ENCODE measurements around the gene PADI1. TPM values are rescaled to one million over a fixed set of nuclear protein-coding genes. Genes with fewer than 3 reads are reported as not detected.

PADI1 gene
- total RNA-seq, 1 donor, result under 0.01 TPM

DNA sequence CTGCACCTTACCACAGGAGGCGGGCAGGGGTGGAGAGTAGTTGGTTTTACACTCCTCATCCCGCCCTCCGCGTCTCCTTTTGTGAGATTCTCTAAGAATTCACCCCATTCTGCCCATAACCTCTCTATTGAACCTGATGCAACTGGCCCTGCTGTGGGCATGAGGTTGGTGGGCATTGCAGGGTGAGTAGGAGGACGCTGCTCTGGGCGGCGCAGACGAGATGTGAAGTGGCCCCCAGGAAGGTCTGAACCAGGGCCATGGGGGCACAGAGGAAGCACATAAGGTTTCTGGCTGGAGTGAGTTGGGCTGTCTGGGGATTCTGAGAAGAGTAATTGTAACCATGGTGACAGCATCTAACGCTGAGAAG, 8.8 kb downstream of the PADI1 start:
- Histone ChIP-seq H3K27me3 (ENCODE audit: insufficient read depth, low read length) (no peaks in the 10 kb centered on the region), H3K4me3 (ENCODE audit: insufficient read depth, low read length) (no peak overlapping the region), H3K4me2 (ENCODE audit: insufficient read depth, low read length) (no peak overlapping the region), H3K36me3 (ENCODE audit: insufficient read depth, low read length) (no peaks in the 10 kb centered on the region), H2AFZ (ENCODE audit: low read length) (no peak overlapping the region), H3K27ac (ENCODE audit: low read depth, low read length) (no peak overlapping the region), H3K79me2 (ENCODE audit: insufficient read depth, low read length) (no peaks in the 10 kb centered on the region), H4K20me1 (ENCODE audit: insufficient read depth, low read length) (no peaks in the 10 kb centered on the region), H3K4me1 (ENCODE audit: insufficient read depth, low read length) (peaks cover 27% of the 10 kb centered on the region), H3K9me3 (ENCODE audit: low read depth, low read length) (no peaks in the 10 kb centered on the region)
- TF ChIP-seq CTCF (IDR thresholded peaks at IDR 0.05; ENCODE audit: extremely low read depth, low read depth, low read length), result no peak
- DNase-seq (ENCODE audit: insufficient read length, low spot score, missing footprints), result no peak

GRCh38 chr1:17214876-17215544, 10.1 kb downstream of the PADI1 start:
- Histone ChIP-seq H3K4me2 (ENCODE audit: insufficient read depth, low read length) (no peak overlapping the region), H3K27ac (ENCODE audit: low read depth, low read length) (no peak overlapping the region), H3K4me3 (ENCODE audit: insufficient read depth, low read length) (no peak overlapping the region), H3K4me1 (ENCODE audit: insufficient read depth, low read length) (peaks cover 20% of the 10 kb centered on the region), H4K20me1 (ENCODE audit: insufficient read depth, low read length) (no peaks in the 10 kb centered on the region), H3K9me3 (ENCODE audit: low read depth, low read length) (no peaks in the 10 kb centered on the region), H3K36me3 (ENCODE audit: insufficient read depth, low read length) (no peaks in the 10 kb centered on the region), H2AFZ (ENCODE audit: low read length) (no peak overlapping the region), H3K27me3 (ENCODE audit: insufficient read depth, low read length) (no peaks in the 10 kb centered on the region), H3K79me2 (ENCODE audit: insufficient read depth, low read length) (no peaks in the 10 kb centered on the region)
- TF ChIP-seq CTCF (IDR thresholded peaks at IDR 0.05; ENCODE audit: extremely low read depth, low read depth, low read length), result no peak
- peak; percentile 79 for DNase-seq (ENCODE audit: insufficient read length, low spot score, missing footprints)

- no peak overlapping the region for H3K27ac ChIP-seq (ENCODE audit: low read depth, low read length)
- H2AFZ ChIP-seq (ENCODE audit: low read length), result no peak overlapping the region
- H3K4me1 ChIP-seq (ENCODE audit: insufficient read depth, low read length), result peaks cover 20% of the 10 kb centered on the region
- H3K4me2 ChIP-seq (ENCODE audit: insufficient read depth, low read length), result no peak overlapping the region
- no peaks in the 10 kb centered on the region for H4K20me1 ChIP-seq (ENCODE audit: insufficient read depth, low read length)
- no peaks in the 10 kb centered on the region for H3K36me3 ChIP-seq (ENCODE audit: insufficient read depth, low read length)
- TF ChIP-seq CTCF (IDR thresholded peaks at IDR 0.05; ENCODE audit: extremely low read depth, low read depth, low read length), result no peak
- H3K9me3 ChIP-seq (ENCODE audit: low read depth, low read length), result no peaks in the 10 kb centered on the region
- H3K4me3 ChIP-seq (ENCODE audit: insufficient read depth, low read length), result no peak overlapping the region
- no peaks in the 10 kb centered on the region for H3K27me3 ChIP-seq (ENCODE audit: insufficient read depth, low read length)
- DNase-seq (ENCODE audit: insufficient read length, low spot score, missing footprints), result peak; percentile 91
- H3K79me2 ChIP-seq (ENCODE audit: insufficient read depth, low read length), result no peaks in the 10 kb centered on the region
These were observed 10.6 kb downstream of the PADI1 start for GRCh38 chr1:17215545-17215890.

GRCh38 chr1:17216078-17216477, 11.2 kb downstream of the PADI1 start:
- peaks cover 4% of the 10 kb centered on the region for H3K27me3 ChIP-seq (ENCODE audit: insufficient read depth, low read length)
- no peak for TF ChIP-seq CTCF (IDR thresholded peaks at IDR 0.05; ENCODE audit: extremely low read depth, low read depth, low read length)
- no peak overlapping the region for H3K27ac ChIP-seq (ENCODE audit: low read depth, low read length)
- no peaks in the 10 kb centered on the region for H3K9me3 ChIP-seq (ENCODE audit: low read depth, low read length)
- no peak overlapping the region for H3K4me2 ChIP-seq (ENCODE audit: insufficient read depth, low read length)
- no peaks in the 10 kb centered on the region for H3K79me2 ChIP-seq (ENCODE audit: insufficient read depth, low read length)
- no peak overlapping the region for H2AFZ ChIP-seq (ENCODE audit: low read length)
- no peak overlapping the region for H3K4me3 ChIP-seq (ENCODE audit: insufficient read depth, low read length)
- no peaks in the 10 kb centered on the region for H3K36me3 ChIP-seq (ENCODE audit: insufficient read depth, low read length)
- H4K20me1 ChIP-seq (ENCODE audit: insufficient read depth, low read length), result no peaks in the 10 kb centered on the region
- H3K4me1 ChIP-seq (ENCODE audit: insufficient read depth, low read length), result peaks cover 20% of the 10 kb centered on the region
- DNase-seq (ENCODE audit: insufficient read length, low spot score, missing footprints), result no peak

Measured in osteoblast (primary cell).